Activated CD4-positive, CD25-positive, alpha-beta regulatory T cell treated with anti-CD3 and anti-CD28 coated beads, Interleukin-2, amount 50 U/mL, for 72 hours (primary cell): Measurements from ENCODE around the gene TUBB.
A peak's percentile ranks its signal among the peaks of the same experiment; 100 is the strongest.
"Not testable (repeated sequence)": the region's sequence is repeated elsewhere in the genome, so short reads cannot be mapped to it uniquely, and the experiment has no call there.

Experiments used
- DNase-seq: peaks from one replicate; pipeline ENCODE4 v3.0.0; 2021

The TUBB gene

GRCh38 chr6:30741063-30741779 is 21.1 kb downstream of the TUBB start:
- no peak for DNase-seq

DNA sequence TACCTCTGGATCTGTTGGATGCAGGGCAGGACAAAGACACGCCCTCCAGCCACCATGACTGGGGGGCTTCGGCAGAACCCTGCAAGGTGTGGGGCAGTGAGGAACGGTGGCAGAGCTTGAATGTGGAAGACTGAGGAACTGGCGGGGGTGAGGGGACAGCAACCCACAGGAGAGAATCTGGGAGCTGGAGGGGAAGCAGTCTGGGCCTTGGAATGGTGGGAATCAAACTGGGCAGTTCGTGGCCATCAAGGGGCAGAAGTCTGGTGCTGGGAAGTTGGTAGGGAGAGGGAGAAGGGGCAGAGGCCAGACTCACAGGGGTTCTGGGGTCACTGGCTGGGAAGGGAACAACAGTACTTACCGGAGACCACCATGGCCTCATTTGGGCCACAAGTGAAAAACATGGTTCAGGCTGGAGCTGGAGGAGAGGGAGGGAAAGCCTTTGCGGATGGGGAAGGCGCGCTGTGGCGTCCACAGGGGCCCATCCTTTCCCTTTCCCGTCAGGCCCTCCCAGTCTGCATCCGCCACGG is 21.7 kb downstream of the TUBB start:
- DNase-seq, result no peak

GRCh38 chr6:30742316-30743098 is 22.4 kb downstream of the TUBB start, which contains the start of gene FLOT1:
FLOT1 (minus strand) TSS chr6:30742687; CDS start chr6:30742189, 498 bp downstream.
- DNase-seq, result peak; percentile 96

DNA sequence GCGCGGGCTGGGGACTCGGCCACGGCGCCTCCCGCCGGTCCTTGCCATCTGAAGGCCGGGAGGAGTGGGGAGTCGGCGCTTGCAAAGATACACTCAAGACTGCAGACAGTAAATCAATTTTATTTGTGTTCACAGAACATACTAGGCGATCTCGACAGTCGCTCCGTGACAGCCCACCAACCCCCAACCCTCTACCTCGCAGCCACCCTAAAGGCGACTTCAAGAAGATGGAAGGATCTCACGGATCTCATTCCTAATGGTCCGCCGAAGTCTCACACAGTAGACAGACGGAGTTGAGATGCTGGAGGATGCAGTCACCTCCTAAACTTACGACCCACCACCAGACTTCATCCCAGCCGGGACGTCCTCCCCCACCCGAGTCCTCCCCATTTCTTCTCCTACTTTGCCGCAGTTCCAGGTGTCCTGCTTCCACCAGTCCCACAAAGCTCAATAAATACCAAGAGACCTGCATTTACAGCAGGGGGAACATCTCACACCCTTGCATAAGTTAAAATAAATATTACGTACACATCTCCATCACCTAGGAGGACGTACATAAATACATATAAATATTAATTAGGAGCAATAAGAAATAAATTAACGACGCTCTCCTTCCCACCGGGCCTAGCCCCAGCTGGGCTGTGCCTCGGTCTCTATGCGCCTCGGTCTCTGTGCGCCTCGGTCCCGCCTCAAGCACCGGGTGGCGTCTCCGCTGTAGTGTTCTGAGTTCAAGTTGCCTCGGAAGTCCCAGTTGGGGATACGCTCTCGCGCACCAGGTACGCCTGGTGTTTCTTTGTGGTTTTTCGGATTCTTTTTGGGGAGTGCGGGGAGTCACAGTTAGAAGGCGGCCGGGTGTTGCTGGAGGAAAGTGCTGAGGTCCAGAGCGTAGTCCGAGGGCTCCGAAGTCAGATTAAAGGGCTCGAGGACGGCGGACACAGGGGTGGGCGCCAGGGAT is 23.2 kb downstream of the TUBB start:
- peak; percentile 52 for DNase-seq

DNA sequence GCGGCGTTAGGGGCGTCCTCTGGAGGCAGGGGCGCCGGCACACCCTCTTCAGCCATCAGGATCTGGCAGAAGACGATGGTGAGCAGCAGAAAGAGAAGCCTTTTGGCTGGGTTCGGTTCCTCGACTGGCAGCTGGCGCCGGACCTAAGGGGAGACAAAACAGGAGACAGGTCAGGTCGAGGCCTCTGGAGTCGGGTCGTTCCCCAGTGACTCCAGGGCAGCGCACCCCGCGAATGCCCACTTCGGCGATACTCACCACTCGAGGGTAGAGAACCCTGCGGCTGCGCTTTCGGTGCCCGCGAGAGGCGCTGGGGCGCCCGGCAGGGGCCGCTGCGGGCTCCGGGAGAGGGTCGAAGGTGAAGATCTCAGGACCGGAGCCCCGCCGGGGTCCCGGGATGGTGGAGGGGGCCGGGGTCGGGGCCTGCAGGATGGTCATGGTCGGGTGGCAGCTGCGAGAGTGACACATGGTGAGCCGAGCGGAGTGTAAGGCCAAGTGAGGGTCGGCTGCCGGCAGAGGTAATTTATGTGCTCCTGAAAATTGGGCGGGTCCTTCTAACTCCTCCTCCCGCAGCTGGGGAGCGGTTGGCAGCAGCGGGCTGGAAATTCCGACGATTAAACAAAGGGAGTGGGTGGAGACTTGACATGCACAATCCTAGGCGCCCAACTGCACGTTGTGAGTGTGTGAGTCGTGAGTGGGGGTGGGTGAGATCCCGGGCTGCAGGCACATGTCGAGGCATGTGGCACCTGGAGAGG is 24.1 kb downstream of the TUBB start, which contains the start of gene IER3:
TSS of gene IER3 (minus strand) at position 494 of the 752 bp plus-strand sequence. CDS start at position 465, 29 bp downstream.
- peak; percentile 77 for DNase-seq

DNA sequence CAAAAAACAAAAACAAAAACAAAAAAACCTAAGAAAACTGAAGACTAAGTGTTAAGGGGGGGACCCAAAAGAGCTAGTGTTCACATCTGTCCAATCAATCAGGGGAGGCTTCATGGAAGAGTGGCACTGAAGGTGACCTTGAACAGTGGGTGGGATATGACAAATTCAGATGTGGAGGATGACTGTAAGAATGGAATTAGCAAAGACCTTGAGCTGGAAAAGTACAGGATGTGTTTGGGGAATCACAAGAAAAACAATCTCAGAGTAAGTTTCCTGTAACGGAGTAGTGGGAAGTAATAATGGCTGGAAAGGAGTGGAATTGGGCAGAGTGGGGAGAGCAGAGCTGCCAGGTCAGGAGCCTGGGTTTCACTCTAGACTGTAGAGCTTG is 27.1 kb downstream of the TUBB start:
- DNase-seq, result no peak

GRCh38 chr6:30747902-30748769 is 28.0 kb downstream of the TUBB start:
- no peak for DNase-seq

- no peak for DNase-seq
These were observed 28.8 kb downstream of the TUBB start for GRCh38 chr6:30748851-30749540.

DNA sequence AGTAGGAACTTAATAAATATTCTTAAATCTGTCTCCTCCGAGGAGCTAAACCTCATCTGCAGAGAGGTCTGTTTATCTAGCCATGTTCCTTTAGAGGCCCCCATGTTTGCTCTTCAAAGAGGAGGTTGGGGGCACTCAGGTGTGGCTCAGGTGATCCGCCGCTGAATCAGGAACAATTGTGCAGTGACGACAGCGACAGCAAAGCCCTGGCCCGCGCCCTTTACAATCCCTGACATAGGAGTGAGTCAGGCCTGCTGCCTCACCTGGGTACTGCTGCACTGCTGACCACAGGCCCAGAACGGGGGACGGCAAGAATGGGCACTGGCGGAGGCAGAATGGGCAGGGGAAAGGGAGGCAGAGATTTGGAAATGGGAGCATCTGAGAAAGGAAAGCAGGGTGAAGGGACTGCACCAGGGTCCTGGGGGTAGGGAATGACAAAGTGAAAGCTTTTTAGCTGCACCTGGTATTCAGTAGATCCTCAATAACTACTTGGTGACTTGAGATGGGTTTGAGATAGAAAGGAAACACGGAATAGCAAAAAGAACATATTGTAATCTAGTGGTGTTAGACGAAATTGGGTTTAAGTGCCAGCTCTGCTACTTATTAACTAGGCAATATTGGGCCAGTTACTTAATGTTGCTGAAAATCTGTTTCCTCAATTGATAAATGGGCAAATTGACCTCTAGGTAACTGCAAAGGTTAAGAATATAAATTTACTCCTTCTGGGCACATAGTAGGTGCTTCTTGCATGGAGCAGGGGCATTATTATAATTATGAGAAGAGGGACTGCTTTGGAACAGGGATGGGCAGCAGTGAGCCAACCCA is 29.6 kb downstream of the TUBB start:
- DNase-seq, result no peak

DNA sequence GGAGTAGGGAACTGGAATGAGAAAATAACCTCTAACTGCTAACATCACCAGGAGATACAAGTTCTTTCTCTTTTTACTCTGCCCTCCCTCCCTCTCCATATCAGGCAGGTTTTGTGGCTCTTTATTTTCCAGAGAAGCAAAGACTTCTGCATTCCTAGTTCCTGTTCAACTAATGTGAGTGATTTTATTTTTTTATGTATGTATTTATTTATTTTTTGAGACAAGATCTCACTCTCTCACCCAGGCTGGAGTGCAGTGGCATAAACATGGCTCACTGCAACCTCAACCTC is 30.2 kb downstream of the TUBB start:
- DNase-seq, result no peak

GRCh38 chr6:30752157-30752927 is 32.2 kb downstream of the TUBB start:
- DNase-seq, result no peak

- DNase-seq, result no peak
These were observed 34.5 kb downstream of the TUBB start for GRCh38 chr6:30754631-30755030.

DNA sequence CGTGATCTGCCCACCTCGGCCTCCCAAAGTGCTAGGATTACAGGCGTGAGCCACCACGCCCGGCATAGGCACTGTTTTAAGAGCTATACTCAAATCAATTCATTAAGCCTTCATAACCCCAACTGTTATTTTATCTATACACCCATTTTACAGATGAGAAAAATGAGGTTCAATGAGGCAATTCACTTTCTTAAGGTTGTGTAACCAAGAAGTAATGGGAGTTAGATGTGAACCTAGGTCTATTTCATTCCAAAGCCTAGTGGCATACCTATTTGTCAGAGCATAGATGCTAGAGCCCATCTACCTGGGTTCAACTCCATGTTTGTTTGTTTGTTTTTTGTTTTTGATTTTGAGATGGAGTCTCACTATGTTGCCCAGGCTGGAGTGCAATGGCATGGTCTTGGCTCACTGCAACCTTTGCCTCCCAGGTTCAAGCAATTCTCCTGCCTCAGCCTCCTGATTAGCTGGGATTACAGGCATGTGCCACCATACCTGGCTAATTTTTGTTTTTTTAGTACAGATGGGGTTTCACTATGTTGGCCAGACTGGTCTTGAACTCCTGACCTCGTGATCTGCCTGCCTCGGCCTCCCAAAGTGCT is 36.4 kb downstream of the TUBB start:
- not testable (repeated sequence) for DNase-seq

DNA sequence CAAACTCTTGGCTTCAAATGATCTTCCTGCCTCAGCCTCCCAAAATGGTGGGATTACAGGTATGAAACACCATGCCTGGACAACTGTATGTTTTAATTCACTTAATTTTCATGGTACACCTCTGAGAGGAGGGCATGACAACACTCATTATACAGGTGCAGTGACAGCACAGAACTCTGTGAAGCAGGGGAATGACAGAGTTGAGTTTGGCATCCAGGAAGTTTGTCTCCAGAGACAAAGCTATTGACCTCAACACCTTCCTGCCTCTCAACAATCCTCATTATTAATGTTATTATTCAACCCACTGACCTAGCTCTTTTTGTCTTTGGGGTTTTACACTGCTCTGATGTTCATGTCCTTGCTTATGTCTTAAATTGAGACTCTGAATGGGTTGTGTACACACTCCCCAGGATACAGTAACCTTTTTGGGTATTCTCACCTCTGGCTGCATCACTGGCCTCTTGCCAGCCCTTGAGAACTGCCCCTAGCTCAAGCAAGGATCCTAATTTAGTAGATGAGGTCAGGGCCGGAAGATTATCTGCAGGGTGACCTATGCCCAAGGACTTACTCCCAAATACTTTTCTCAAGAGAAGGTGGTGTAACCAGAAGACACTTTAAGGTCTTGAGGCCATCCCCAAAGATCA is 37.2 kb downstream of the TUBB start:
- DNase-seq, result no peak

- no peak for DNase-seq
These were observed 39.6 kb downstream of the TUBB start for GRCh38 chr6:30759575-30760239.

GRCh38 chr6:30760549-30760948 is 40.4 kb downstream of the TUBB start:
- no peak for DNase-seq

- no peak for DNase-seq
These were observed 41.8 kb downstream of the TUBB start for GRCh38 chr6:30761791-30762429.
